T1000 (cell line): Measurements from ENCODE around the gene ASF1B.
"Not testable (repeated sequence)": the region's sequence is repeated elsewhere in the genome, so short reads cannot be mapped to it uniquely, and the experiment has no call there.

Experiments
- DNase-seq: peaks from one replicate; lab custom pipeline; 2025; ENCODE audit warnings: mixed read lengths; lab: John Stamatoyannopoulos, UW

ASF1B gene

DNA sequence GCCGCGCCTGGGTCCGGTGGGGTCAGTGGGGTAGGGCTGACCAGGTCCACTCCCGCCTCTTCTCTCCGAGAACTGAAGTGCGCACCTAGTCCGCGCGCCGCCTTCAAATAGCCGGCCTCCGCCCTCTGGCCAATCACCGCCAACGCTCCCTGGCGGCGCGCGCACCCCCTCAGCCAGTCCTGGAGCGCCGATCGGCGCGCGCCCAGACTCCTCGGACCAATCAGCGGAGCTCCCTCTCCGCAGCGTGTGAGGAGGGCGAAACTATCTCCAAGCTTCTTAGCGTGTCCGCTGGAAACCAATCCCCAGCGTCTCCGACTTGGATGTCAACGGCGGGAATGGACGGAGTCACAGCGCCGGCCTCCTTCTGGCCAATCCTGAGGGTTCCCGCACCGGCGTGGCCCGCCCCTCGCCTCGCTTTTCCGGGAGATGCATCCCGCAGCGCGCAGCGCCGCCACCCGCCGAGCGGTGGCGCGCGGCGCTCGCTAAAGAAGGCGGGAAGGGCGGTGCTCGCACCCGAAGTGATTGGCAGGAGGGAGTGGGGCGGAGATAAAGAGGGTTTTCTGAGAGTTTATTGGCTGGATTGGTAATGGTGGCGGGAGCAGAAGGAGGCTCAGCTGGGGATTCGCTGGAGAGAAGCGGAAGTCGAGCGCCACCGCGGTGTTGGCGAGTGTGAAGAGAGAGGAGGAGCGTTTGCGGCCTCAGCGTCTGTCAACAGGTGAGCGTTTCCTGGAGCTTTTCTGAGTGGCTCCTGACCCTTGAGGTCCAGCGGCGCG is at the start of gene ASF1B:
ASF1B (minus strand) TSS at position 81 of the 773 bp plus-strand sequence. CDS start 133 bp downstream, outside the sequence.
- DNase-seq: peak; percentile 98

- DNase-seq: not testable (repeated sequence)
Measured at GRCh38 chr19:14185691-14186090, 49.3 kb upstream of the ASF1B start.

DNA sequence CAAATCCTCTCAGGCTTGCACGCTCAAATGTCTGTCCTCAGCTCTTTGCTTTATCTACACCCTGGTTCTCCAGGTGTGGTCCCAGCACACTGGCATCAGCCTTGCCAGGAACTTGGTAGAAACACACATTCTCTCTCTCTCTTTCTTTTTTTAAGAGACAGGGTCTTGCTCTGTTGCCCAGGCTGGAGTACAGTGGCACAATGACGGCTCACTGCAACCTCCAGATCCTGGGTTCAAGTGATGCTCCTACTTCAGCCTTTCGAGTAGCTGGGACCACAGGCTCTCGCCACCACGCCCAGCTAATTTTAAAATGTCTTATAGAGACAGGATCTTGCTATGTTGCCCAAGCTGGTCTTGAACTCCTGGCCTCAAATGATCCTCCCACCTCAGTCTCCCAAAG is 48.8 kb upstream of the ASF1B start:
- no peak for DNase-seq

- no peak for DNase-seq
Measured at GRCh38 chr19:14183741-14184350, 47.5 kb upstream of the ASF1B start.

GRCh38 chr19:14182476-14182875 is 46.1 kb upstream of the ASF1B start:
- DNase-seq: no peak

- no peak for DNase-seq
Measured at GRCh38 chr19:14181906-14182305, 45.5 kb upstream of the ASF1B start.

GRCh38 chr19:14181199-14181598 is 44.8 kb upstream of the ASF1B start:
- not testable (repeated sequence) for DNase-seq

GRCh38 chr19:14177496-14178074 is 41.2 kb upstream of the ASF1B start:
- DNase-seq: no peak

DNA sequence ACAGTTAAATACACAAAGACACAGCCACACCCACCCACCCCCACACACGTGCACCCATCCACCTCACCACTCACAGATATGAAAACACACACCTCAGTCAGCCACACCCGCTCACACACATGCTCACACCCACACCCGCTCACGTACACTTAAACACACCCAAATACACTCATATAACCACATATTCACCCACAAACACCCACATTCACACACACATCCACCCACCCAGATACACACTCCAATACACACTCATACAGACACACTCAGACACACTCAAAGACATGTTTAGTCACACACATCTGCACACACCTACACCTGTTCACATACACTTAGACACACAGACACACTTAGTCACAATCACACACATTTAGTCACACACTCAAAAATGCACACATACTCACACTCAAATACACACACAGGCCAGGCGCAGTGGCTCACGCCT is 39.0 kb upstream of the ASF1B start:
- no peak for DNase-seq

- DNase-seq: no peak
Measured at GRCh38 chr19:14174883-14175282, 38.5 kb upstream of the ASF1B start.

DNA sequence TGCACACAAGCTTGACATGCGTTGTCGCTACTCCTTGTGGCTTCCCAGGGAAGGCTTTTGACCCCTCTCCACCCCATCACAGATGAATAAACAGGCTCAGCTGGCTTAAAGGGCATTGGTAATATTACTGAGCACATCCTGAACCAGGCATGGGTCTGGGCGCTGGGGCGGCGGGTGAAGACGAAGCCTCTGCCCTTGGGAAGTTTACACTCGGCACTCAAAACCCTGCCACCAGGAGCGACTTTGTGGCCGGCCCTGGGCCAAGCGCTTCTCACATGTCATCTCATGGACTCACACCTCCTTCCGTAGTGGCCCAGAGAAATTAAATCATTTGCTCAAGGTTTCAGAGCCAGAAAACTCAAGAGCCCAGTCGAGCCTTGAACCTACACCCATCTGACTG is 32.6 kb upstream of the ASF1B start:
- DNase-seq: no peak

- DNase-seq: no peak
Measured at GRCh38 chr19:14168259-14168972, 32.0 kb upstream of the ASF1B start.

DNA sequence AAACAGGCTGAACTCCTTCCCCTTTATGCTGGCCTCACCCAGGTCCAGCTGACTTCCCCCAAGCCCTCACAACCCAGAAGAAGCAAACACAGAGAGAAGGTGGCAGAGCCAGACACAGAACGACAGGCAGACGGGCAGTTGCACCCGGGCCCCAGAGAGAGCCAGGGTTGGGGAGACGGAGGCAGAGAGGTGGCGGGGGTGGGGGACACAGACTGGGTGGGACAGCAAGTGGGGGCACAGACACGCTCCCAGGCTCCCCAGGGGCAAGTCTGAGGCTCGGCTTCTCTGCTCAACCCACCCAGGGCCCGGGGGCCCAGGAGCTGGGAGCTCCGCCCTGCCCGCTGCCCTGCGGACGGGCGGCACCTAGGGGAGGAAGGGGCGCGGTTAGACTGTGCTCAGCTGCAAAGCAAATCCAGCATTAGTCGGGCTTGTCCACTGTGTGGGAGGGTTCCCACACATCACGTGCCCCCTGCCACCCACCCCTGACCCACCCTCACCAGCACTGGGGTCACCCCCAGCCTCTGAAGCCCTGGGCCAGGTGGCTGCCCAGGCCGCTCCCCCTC is 31.3 kb upstream of the ASF1B start:
- no peak for DNase-seq

- no peak for DNase-seq
Measured at GRCh38 chr19:14166999-14167575, 30.7 kb upstream of the ASF1B start.

DNA sequence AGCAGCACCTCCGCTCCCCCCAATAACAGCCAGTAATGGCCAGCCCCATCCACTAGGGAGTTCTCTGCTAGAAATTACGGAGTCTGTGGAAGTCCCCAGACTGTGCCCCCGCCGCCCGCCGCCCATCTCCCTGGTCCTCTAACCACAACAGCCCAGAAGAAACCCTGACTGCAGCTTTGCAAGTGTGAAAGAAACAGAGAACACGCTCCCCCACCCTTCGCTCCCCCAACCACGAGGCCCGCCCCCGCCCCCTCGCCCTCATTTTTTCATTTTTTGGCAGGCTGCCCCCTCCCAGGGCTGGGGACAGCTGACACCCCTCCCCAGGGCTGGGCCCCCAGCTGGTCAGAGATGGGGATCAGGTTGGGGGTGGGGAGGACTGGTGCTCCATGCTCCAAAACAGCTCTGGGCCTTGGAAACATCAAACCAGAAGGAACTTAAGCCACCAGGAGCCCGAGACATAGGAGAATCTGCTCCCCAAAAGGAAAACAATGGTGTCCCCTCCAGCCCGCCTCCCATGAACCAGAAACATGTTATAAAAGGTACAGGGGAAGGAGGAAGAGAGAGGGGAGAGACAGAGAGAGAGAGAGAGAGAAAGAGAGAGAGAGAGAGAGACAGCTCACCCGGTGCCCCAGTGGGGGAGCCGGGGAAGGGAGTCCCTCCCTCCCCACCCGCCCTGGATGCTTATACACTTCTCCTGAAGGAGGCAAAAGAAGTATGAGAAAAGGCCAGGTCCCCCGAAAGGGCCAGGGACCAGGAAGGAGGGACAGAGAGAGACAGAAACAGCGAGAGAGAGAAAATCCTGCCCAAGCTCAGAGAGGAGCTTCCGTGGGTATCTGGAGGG is 29.8 kb upstream of the ASF1B start:
- DNase-seq: no peak

GRCh38 chr19:14164724-14165493 is 28.5 kb upstream of the ASF1B start:
- no peak for DNase-seq

DNA sequence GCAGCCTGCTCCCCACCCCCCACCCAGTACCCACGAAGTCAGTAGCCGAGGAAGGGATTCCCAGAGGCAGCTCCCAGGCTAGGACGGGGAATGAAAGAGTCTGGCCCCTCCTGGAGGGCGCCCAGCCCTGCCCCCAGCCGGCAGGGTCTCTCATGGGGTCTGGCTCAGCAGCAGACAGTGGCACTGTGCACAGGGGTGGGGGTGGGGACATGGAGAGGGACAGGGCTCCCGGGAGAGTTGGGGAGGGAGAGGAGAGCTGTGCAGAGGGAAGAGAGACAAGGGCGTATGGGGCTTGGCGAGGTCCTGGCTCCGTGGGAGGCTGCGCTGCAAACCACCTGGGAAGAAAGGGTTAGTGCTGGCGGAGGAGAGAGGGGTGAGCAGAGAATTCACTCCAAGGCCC is 27.7 kb upstream of the ASF1B start:
- DNase-seq: no peak

DNA sequence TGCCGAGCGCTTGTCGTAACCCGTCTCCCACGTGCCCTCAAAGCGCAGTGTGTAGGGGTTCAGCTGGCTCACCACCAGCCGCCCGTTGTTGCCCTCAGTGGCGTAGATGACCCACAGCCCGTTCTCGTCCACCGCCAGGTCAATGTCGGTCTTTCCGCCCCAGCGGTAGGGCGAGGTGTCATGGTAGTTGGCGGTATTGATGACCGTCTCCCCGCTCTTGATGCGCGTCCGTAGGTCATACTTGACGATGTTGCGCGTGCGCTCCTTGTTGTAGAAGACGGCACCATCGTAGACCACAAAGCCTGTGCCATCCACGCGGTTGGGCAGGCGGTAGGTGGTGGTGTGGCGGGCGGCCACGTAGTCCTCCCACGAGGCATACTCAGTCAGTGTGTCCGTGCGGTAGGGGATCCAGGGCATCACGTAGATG is 26.5 kb upstream of the ASF1B start:
- no peak for DNase-seq

- DNase-seq: no peak
Measured at GRCh38 chr19:14161305-14161704, 24.9 kb upstream of the ASF1B start.
